HEK293 (cell line): Measurements from ENCODE around the gene NSUN3.
A peak's percentile ranks its signal among the peaks of the same experiment; 100 is the strongest.

Source experiments
- CTCF ChIA-PET: fragments of 350-600 bp; formaldehyde crosslinking; extraction: SDS; loops from one replicate; lab custom pipeline; 2021; ENCODE audit warnings: antibody characterized with exemption; lab: Yijun Ruan, JAX
- POLR2A ChIA-PET: fragments of 300-600 bp; formaldehyde crosslinking; extraction: SDS; loops from one replicate; lab custom pipeline; 2020; ENCODE audit warnings: antibody characterized with exemption, inconsistent platforms; lab: Yijun Ruan, JAX
- H3K27ac ChIP-seq: fragments of 200-500 bp; sonication (Bioruptor generic); 2 replicates; pipeline ENCODE4 v1.5.1; 2014; ENCODE audit warnings: low read depth, low read length, control low read depth, inconsistent platforms; ENCODE audit errors: extremely low read depth
- H3K36me3 ChIP-seq, 2 experiments: fragments of 200-500 bp in 1 of 2; sonication (Bioruptor generic) in 1 of 2; 1 replicate in 1 of 2; 2 replicates in 1 of 2; pipeline ENCODE4 v1.5.1; 2014 to 2017; ENCODE audit warnings: inconsistent platforms in 2 of 2, low read length in 2 of 2; ENCODE audit not compliant: control insufficient read depth in 2 of 2, insufficient read depth in 1 of 2
- H3K4me1 ChIP-seq: fragments of 200-500 bp; sonication (Bioruptor generic); 2 replicates; pipeline ENCODE4 v1.5.1; 2014; ENCODE audit warnings: mild to moderate bottlenecking, low read length, inconsistent platforms; ENCODE audit not compliant: control insufficient read depth, insufficient read depth
- H3K4me3 ChIP-seq: 2 replicates; pipeline ENCODE4 v1.5.1; 2011; ENCODE audit warnings: low read depth, mild to moderate bottlenecking, control low read depth, low read length, moderate library complexity
- H3K9me3 ChIP-seq: fragments of 200-500 bp; sonication (Bioruptor generic); 2 replicates; pipeline ENCODE4 v1.5.1; 2014; ENCODE audit warnings: low read depth, low read length, inconsistent platforms; ENCODE audit not compliant: control insufficient read depth, insufficient read depth
- FEZF1 ChIP-seq: fragments of 450-650 bp; formaldehyde crosslinking; IDR thresholded peaks from 2 replicates; pipeline ENCODE4 v1.5.1; 2016; ENCODE audit warnings: missing biosample characterization, missing genetic modification characterization
- IKZF3 ChIP-seq: fragments of 450-650 bp; IDR thresholded peaks from 2 replicates; pipeline ENCODE4 v1.5.0; 2018; ENCODE audit warnings: missing biosample characterization, mild to moderate bottlenecking, missing genetic modification characterization, moderate library complexity
- KLF7 ChIP-seq: fragments of 450-650 bp; formaldehyde crosslinking; IDR thresholded peaks from 2 replicates; pipeline ENCODE4 v1.5.1; 2016; ENCODE audit warnings: missing biosample characterization, missing genetic modification characterization, borderline replicate concordance
- KLF9 ChIP-seq: fragments of 450-650 bp; formaldehyde crosslinking; IDR thresholded peaks from 2 replicates; pipeline ENCODE4 v1.5.1; 2016; ENCODE audit warnings: missing biosample characterization, missing genetic modification characterization, low read depth
- OSR2 ChIP-seq: fragments of 450-650 bp; formaldehyde crosslinking; IDR thresholded peaks from 2 replicates; pipeline ENCODE4 v1.5.1; 2016; ENCODE audit warnings: missing biosample characterization, missing genetic modification characterization
- OVOL3 ChIP-seq: fragments of 450-650 bp; formaldehyde crosslinking; IDR thresholded peaks from 2 replicates; pipeline ENCODE4 v1.5.1; 2016; ENCODE audit warnings: missing biosample characterization, missing genetic modification characterization
- SETDB1 ChIP-seq: IDR thresholded peaks from one replicate; pipeline ENCODE4 v1.6.1; 2017; ENCODE audit warnings: mild to moderate bottlenecking, low read length, moderate library complexity, mixed read lengths; ENCODE audit not compliant: insufficient read length
- TCF7L2 ChIP-seq: IDR thresholded peaks from 2 replicates; pipeline ENCODE4 v1.6.1; 2011; ENCODE audit warnings: low read depth, mild to moderate bottlenecking, inconsistent platforms, low read length, moderate library complexity, borderline replicate concordance
- ZBTB8A ChIP-seq: fragments of 450-650 bp; formaldehyde crosslinking; IDR thresholded peaks from 2 replicates; pipeline ENCODE4 v1.5.1; 2016; ENCODE audit warnings: missing biosample characterization, missing genetic modification characterization
- ZNF404 ChIP-seq: fragments of 450-650 bp; formaldehyde crosslinking; IDR thresholded peaks from 2 replicates; pipeline ENCODE4 v1.5.1; 2017; ENCODE audit warnings: missing biosample characterization, missing genetic modification characterization
- ZNF423 ChIP-seq: fragments of 450-650 bp; formaldehyde crosslinking; IDR thresholded peaks from 2 replicates; pipeline ENCODE4 v1.5.1; 2016; ENCODE audit warnings: missing biosample characterization, missing genetic modification characterization
- ZNF623 ChIP-seq: fragments of 450-650 bp; formaldehyde crosslinking; IDR thresholded peaks from 2 replicates; pipeline ENCODE4 v1.5.1; 2016; ENCODE audit warnings: missing biosample characterization, missing genetic modification characterization
- ZNF629 ChIP-seq: fragments of 450-650 bp; formaldehyde crosslinking; IDR thresholded peaks from 2 replicates; pipeline ENCODE4 v1.5.1; 2017; ENCODE audit warnings: missing biosample characterization, missing genetic modification characterization
- ZNF768 ChIP-seq: fragments of 450-650 bp; formaldehyde crosslinking; IDR thresholded peaks from 2 replicates; pipeline ENCODE4 v1.5.1; 2018; ENCODE audit warnings: missing biosample characterization, mild to moderate bottlenecking, missing genetic modification characterization
- ZNF843 ChIP-seq: fragments of 450-650 bp; formaldehyde crosslinking; IDR thresholded peaks from 2 replicates; pipeline ENCODE4 v1.5.1; 2016; ENCODE audit warnings: missing biosample characterization, missing genetic modification characterization
- ZXDB ChIP-seq: fragments of 450-650 bp; formaldehyde crosslinking; IDR thresholded peaks from 2 replicates; pipeline ENCODE4 v1.5.1; 2016; ENCODE audit warnings: missing biosample characterization, missing genetic modification characterization
- TF ChIP-seq, protein P1 (sequence below): fragments of 450-650 bp; formaldehyde crosslinking; IDR thresholded peaks from 2 replicates; pipeline ENCODE4 v1.5.1; 2016; ENCODE audit warnings: missing biosample characterization, missing genetic modification characterization
- TF ChIP-seq, protein P2 (sequence below): fragments of 450-650 bp; formaldehyde crosslinking; IDR thresholded peaks from 2 replicates; pipeline ENCODE4 v1.5.1; 2016; ENCODE audit warnings: missing biosample characterization, missing genetic modification characterization, borderline replicate concordance
- TF ChIP-seq, protein P3 (sequence below): fragments of 450-650 bp; formaldehyde crosslinking; IDR thresholded peaks from 2 replicates; pipeline ENCODE4 v1.5.1; 2017; ENCODE audit warnings: missing biosample characterization, missing genetic modification characterization
- TF ChIP-seq, protein P4 (sequence below): fragments of 450-650 bp; formaldehyde crosslinking; IDR thresholded peaks from 2 replicates; pipeline ENCODE4 v1.5.1; 2017; ENCODE audit warnings: missing biosample characterization, missing genetic modification characterization
- TF ChIP-seq, protein P5 (sequence below): fragments of 450-650 bp; formaldehyde crosslinking; IDR thresholded peaks from 2 replicates; pipeline ENCODE4 v1.5.1; 2016; ENCODE audit warnings: missing biosample characterization, missing genetic modification characterization

NSUN3 gene

DNA sequence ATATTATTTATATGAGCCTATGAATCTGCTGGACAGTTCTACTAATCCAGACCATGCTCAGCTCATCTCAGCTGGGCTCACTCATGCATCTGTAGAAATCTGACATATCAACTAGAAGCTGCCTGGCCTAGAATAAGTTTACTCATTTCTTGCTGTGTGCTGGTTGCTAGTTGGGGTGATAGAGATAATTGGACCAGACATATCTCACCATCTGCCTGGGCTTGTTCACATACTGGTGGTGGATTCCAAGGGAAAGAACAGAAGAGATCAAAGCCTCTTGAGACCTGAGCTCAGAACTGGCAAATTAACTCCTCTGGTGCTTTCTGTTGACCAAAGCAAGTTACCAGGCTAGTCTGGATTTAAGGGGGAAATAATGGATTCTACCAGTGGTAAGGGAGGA, 109.1 kb downstream of the NSUN3 start (continued):
- 0 out of 2 replicates have a peak, but pooled peaks have one; percentile 27 for TF ChIP-seq TCF7L2
- no peak for TF ChIP-seq SETDB1

DNA sequence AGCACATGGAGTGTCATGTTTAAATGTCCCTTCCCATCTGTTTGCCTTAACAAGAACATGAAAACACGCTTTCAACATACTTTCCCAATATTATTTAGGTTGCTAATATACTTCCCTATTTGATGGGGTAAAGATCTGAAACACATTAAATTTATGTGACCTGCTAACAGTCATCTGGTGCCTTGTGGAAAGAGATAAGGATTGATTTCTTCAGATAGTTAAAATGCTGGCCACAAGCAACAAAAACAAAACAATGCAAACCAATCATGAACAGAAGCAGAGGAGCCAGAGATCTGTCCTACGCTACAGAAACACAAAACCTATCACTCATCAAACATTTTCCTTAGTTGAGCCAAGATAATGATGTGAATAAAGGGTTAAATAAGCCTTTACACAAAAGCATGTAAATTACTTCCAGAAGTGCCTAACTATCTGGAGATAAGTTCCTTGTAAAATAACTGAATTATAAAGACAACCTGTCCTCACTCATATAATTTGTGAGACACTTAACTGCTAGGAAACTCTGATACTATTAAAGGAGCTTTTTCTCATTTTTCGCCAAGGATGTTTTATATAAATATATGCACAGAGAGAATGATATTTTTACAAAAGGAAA, 109.9 kb downstream of the NSUN3 start:
- Histone ChIP-seq H3K27ac (no peak overlapping the region), H3K36me3 (no peaks in the 10 kb centered on the region)
- TF ChIP-seq KLF9 (tag by site-specific recombination) (no peak), KLF7 (tag by site-specific recombination) (0 out of 2 replicates have a peak, but pooled peaks have one; percentile 36), ZNF404 (tag by site-specific recombination) (no peak), FEZF1 (tag by site-specific recombination) (peak; percentile 96), OVOL3 (tag by site-specific recombination) (0 out of 2 replicates have a peak, but pooled peaks have one; percentile 61), ZNF623 (tag by site-specific recombination) (no peak), ZNF768 (tag by site-specific recombination) (no peak), ZNF629 (tag by site-specific recombination) (0 out of 2 replicates have a peak, but pooled peaks have one; percentile 17), ZBTB8A (no peak), IKZF3 (tag by site-specific recombination) (peak; percentile 52; the same call in 1 of the 2 replicates), ZNF423 (no peak), OSR2 (peak; percentile 85), ZNF843 (peak; percentile 92), ZXDB (tag by site-specific recombination) (peak; percentile 72)
- TF ChIP-seq, protein P1, sequence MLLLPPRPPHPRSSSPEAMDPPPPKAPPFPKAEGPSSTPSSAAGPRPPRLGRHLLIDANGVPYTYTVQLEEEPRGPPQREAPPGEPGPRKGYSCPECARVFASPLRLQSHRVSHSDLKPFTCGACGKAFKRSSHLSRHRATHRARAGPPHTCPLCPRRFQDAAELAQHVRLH, result peak; percentile 40; the same call in 1 of the 2 replicates
- TF ChIP-seq, protein P2, sequence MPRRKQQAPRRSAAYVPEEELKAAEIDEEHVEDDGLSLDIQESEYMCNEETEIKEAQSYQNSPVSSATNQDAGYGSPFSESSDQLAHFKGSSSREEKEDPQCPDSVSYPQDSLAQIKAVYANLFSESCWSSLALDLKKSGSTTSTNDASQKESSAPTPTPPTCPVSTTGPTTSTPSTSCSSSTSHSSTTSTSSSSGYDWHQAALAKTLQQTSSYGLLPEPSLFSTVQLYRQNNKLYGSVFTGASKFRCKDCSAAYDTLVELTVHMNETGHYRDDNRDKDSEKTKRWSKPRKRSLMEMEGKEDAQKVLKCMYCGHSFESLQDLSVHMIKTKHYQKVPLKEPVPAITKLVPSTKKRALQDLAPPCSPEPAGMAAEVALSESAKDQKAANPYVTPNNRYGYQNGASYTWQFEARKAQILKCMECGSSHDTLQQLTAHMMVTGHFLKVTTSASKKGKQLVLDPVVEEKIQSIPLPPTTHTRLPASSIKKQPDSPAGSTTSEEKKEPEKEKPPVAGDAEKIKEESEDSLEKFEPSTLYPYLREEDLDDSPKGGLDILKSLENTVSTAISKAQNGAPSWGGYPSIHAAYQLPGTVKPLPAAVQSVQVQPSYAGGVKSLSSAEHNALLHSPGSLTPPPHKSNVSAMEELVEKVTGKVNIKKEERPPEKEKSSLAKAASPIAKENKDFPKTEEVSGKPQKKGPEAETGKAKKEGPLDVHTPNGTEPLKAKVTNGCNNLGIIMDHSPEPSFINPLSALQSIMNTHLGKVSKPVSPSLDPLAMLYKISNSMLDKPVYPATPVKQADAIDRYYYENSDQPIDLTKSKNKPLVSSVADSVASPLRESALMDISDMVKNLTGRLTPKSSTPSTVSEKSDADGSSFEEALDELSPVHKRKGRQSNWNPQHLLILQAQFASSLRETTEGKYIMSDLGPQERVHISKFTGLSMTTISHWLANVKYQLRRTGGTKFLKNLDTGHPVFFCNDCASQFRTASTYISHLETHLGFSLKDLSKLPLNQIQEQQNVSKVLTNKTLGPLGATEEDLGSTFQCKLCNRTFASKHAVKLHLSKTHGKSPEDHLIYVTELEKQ (tag by site-specific recombination), result no peak
- TF ChIP-seq, protein P3, sequence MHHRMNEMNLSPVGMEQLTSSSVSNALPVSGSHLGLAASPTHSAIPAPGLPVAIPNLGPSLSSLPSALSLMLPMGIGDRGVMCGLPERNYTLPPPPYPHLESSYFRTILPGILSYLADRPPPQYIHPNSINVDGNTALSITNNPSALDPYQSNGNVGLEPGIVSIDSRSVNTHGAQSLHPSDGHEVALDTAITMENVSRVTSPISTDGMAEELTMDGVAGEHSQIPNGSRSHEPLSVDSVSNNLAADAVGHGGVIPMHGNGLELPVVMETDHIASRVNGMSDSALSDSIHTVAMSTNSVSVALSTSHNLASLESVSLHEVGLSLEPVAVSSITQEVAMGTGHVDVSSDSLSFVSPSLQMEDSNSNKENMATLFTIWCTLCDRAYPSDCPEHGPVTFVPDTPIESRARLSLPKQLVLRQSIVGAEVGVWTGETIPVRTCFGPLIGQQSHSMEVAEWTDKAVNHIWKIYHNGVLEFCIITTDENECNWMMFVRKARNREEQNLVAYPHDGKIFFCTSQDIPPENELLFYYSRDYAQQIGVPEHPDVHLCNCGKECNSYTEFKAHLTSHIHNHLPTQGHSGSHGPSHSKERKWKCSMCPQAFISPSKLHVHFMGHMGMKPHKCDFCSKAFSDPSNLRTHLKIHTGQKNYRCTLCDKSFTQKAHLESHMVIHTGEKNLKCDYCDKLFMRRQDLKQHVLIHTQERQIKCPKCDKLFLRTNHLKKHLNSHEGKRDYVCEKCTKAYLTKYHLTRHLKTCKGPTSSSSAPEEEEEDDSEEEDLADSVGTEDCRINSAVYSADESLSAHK, result peak; percentile 76
- TF ChIP-seq, protein P4, sequence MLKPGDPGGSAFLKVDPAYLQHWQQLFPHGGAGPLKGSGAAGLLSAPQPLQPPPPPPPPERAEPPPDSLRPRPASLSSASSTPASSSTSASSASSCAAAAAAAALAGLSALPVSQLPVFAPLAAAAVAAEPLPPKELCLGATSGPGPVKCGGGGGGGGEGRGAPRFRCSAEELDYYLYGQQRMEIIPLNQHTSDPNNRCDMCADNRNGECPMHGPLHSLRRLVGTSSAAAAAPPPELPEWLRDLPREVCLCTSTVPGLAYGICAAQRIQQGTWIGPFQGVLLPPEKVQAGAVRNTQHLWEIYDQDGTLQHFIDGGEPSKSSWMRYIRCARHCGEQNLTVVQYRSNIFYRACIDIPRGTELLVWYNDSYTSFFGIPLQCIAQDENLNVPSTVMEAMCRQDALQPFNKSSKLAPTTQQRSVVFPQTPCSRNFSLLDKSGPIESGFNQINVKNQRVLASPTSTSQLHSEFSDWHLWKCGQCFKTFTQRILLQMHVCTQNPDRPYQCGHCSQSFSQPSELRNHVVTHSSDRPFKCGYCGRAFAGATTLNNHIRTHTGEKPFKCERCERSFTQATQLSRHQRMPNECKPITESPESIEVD, result peak; percentile 97
- TF ChIP-seq, protein P5, sequence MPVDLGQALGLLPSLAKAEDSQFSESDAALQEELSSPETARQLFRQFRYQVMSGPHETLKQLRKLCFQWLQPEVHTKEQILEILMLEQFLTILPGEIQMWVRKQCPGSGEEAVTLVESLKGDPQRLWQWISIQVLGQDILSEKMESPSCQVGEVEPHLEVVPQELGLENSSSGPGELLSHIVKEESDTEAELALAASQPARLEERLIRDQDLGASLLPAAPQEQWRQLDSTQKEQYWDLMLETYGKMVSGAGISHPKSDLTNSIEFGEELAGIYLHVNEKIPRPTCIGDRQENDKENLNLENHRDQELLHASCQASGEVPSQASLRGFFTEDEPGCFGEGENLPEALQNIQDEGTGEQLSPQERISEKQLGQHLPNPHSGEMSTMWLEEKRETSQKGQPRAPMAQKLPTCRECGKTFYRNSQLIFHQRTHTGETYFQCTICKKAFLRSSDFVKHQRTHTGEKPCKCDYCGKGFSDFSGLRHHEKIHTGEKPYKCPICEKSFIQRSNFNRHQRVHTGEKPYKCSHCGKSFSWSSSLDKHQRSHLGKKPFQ, result peak; percentile 45; the same call in 1 of the 2 replicates
- TF ChIP-seq, all 188 proteins: peak for 12
- H3K9me3 ChIP-seq, result no peaks in the 10 kb centered on the region
- H3K4me3 ChIP-seq, result no peak overlapping the region
- POLR2A ChIA-PET, result no interaction called here
- peaks cover 14% of the 10 kb centered on the region; the same call in 1 of the 2 replicates for H3K4me1 ChIP-seq
- CTCF ChIA-PET, result no interaction called here
